Prostate gland (tissue), 2 donors: ENCODE results near the gene LY86.

ENCODE experiments used
- POLR2A ChIP-seq: fragments of 450-650 bp; IDR thresholded peaks from one replicate; pipeline ENCODE4 v1.6.1; 2016; ENCODE audit warnings: antibody characterized with exemption, mild to moderate bottlenecking
- POLR2AphosphoS5 ChIP-seq: sonication (generic); formaldehyde crosslinking; IDR thresholded peaks from one replicate; pipeline ENCODE4 v1.6.1; 2017; ENCODE audit warnings: antibody characterized with exemption
- TF ChIP-seq, protein P1 (sequence below), 4 experiments: fragments of 200-600 bp in 2 of 4; fragments of 450-650 bp in 2 of 4; sonication (generic) in 2 of 4; IDR thresholded peaks; 1 replicate in 3 of 4; 2 replicates in 1 of 4; pipeline ENCODE4 v1.5.1; 2016 to 2019; ENCODE audit warnings: antibody characterized with exemption in 4 of 4, mild to moderate bottlenecking in 2 of 4, moderate library complexity in 2 of 4

DNA sequence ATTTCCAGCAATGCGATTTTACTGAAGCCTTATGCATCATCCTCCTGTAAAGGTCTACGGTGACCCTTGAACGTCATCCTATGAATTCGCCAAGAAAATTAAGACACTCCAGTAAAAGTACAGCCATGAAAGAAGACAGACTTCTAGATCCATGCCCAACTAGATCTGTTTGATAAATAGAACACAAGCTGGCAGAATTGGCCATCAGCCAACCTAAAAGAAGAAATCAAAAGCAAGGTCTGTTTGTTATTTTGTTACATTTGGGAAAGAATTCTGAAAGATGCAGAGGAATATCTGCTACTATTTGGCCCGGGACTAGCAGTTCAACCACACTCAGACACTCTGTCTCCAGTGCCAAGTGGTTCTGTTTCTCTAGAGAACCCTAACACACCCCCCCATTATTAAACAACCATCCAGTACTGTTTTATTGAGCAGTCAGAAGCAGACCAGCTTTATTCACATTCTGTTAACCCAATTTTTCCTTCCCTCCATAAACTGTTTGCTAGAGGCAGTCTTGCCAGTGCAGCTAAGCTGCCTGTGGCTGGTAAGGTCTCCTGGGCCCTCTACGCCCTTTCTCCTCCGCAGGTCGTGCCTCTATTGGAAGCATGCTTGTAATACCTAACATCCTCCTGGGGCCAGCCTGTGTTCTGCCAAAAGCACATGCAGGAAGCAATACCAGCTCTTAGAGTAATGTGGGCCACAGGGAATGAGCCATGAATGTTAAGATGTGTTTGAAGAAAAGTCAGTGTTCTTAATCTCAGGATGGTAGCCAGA lies 30.7 kb downstream of the LY86 start:
- TF ChIP-seq, protein P1, sequence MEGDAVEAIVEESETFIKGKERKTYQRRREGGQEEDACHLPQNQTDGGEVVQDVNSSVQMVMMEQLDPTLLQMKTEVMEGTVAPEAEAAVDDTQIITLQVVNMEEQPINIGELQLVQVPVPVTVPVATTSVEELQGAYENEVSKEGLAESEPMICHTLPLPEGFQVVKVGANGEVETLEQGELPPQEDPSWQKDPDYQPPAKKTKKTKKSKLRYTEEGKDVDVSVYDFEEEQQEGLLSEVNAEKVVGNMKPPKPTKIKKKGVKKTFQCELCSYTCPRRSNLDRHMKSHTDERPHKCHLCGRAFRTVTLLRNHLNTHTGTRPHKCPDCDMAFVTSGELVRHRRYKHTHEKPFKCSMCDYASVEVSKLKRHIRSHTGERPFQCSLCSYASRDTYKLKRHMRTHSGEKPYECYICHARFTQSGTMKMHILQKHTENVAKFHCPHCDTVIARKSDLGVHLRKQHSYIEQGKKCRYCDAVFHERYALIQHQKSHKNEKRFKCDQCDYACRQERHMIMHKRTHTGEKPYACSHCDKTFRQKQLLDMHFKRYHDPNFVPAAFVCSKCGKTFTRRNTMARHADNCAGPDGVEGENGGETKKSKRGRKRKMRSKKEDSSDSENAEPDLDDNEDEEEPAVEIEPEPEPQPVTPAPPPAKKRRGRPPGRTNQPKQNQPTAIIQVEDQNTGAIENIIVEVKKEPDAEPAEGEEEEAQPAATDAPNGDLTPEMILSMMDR (IDR thresholded peaks at IDR 0.05) = no peak
- no peak for TF ChIP-seq POLR2A
- no peak for TF ChIP-seq POLR2AphosphoS5
